GM12878 (cell line): ENCODE data around the gene NPAS3. TPM values are rescaled to one million over a fixed set of nuclear protein-coding genes. Genes with fewer than 3 reads are reported as not detected.

Experiments
- ATAC-seq: fragments of 200-7000 bp; cut with Tn5 transposase; 3 replicates; pipeline ENCODE4 v1.9.1; 2020; ENCODE audit warnings: mild to moderate bottlenecking, moderate library complexity
- BruUV-seq: library from RNA; stranded (reverse); fragments of 400-500 nt; replicated peaks from 2 replicates; lab custom pipeline; 2021; lab: Mats Ljungman, UMichigan
- CTCF ChIA-PET: fragments of 300-600 bp; sonication (Branson Sonifier 250); formaldehyde crosslinking; extraction: SDS; loops from one replicate; lab custom pipeline; 2021; ENCODE audit warnings: inconsistent platforms; lab: Yijun Ruan, JAX
- POLR2A ChIA-PET: fragments of 350-600 bp; formaldehyde crosslinking; extraction: SDS; loops from one replicate; lab custom pipeline; 2021; ENCODE audit warnings: inconsistent platforms; lab: Charles Lee
- RAD21 ChIA-PET: fragments of 300-600 bp; sonication (Branson Sonifier 250); formaldehyde crosslinking; loops from one replicate; lab custom pipeline; 2023; ENCODE audit warnings: antibody characterized with exemption; ENCODE audit not compliant: unreplicated experiment; lab: Charles Lee
- SMC1A ChIA-PET: fragments of 300-600 bp; sonication (Branson Sonifier 250); formaldehyde crosslinking; loops from one replicate; lab custom pipeline; 2023; ENCODE audit not compliant: unreplicated experiment, uncharacterized antibody; lab: Charles Lee
- DNase-seq: peaks from one replicate; pipeline ENCODE4 v3.0.0-alpha.2; 2011; ENCODE audit warnings: low read depth, low spot score
- FAIRE-seq: peaks from 3 replicates; lab custom pipeline; 2011; peaks lifted over from hg19 to GRCh38; lab: Jason Lieb, UNC
- H2AFZ ChIP-seq: 2 replicates; pipeline ENCODE4 v1.6.0; 2011; ENCODE audit warnings: low read depth, low read length, control low read depth; ENCODE audit not compliant: control insufficient read depth
- H3K27ac ChIP-seq: 2 replicates; pipeline ENCODE4 v1.5.1; 2011; ENCODE audit warnings: control low read depth; ENCODE audit not compliant: control insufficient read depth, insufficient read depth
- H3K27me3 ChIP-seq, 2 experiments: replicated peaks in 1 of 2; 2 replicates each; pipeline versions ENCODE4 v1.6.0 to v1.6.1; 2011; ENCODE audit warnings: low read length in 1 of 2; ENCODE audit not compliant: control insufficient read depth in 2 of 2, insufficient read depth in 2 of 2
- H3K36me3 ChIP-seq, 2 experiments: 2 replicates each; pipeline ENCODE4 v1.5.1; 2011; ENCODE audit warnings: low read length in 1 of 2; ENCODE audit not compliant: control insufficient read depth in 2 of 2, insufficient read depth in 2 of 2
- H3K4me1 ChIP-seq: 2 replicates; pipeline ENCODE4 v1.6.1; 2011; ENCODE audit warnings: mild to moderate bottlenecking, low read length, moderate library complexity, mixed read lengths; ENCODE audit not compliant: control insufficient read depth, insufficient read depth
- H3K4me2 ChIP-seq: 2 replicates; pipeline ENCODE4 v1.6.0; 2011; ENCODE audit warnings: control low read depth; ENCODE audit not compliant: control insufficient read depth, insufficient read depth
- H3K4me3 ChIP-seq: fragments of 200-600 bp; sonication (generic); 2 replicates; pipeline ENCODE4 v1.5.1; 2016
- H3K79me2 ChIP-seq: 2 replicates; pipeline ENCODE4 v1.6.0; 2011; ENCODE audit warnings: low read length; ENCODE audit not compliant: control insufficient read depth, insufficient read depth
- H3K9ac ChIP-seq: 2 replicates; pipeline ENCODE4 v1.8.0; 2011; ENCODE audit warnings: low read length, control low read depth, mixed read lengths; ENCODE audit not compliant: control insufficient read depth, insufficient read depth
- H3K9me3 ChIP-seq: replicated peaks from 3 replicates; pipeline ENCODE4 v1.5.1; 2011; ENCODE audit warnings: mild to moderate bottlenecking, low read length; ENCODE audit not compliant: control insufficient read depth, insufficient read depth
- H4K20me1 ChIP-seq: 2 replicates; pipeline ENCODE4 v1.6.0; 2011; ENCODE audit not compliant: control insufficient read depth, insufficient read depth
- ASH2L ChIP-seq: fragments of 300-600, 200-600 bp; sonication (generic); IDR thresholded peaks from 2 replicates; pipeline ENCODE4 v1.6.1; 2017; ENCODE audit warnings: low read depth, mild to moderate bottlenecking, borderline replicate concordance
- ATF7 ChIP-seq: fragments of 450-650 bp; IDR thresholded peaks from 2 replicates; pipeline ENCODE4 v1.6.1; 2016; ENCODE audit warnings: low read depth, mild to moderate bottlenecking
- DPF2 ChIP-seq: fragments of 450-650 bp; IDR thresholded peaks from 2 replicates; pipeline ENCODE4 v1.6.1; 2017; ENCODE audit warnings: mild to moderate bottlenecking
- EED ChIP-seq: sonication (generic); IDR thresholded peaks from 2 replicates; pipeline ENCODE4 v1.6.1; 2016; ENCODE audit warnings: antibody characterized with exemption, low read depth
- EZH2 ChIP-seq: IDR thresholded peaks from 2 replicates; pipeline ENCODE4 v1.6.1; 2012; ENCODE audit warnings: low read depth, mild to moderate bottlenecking, control low read depth, inconsistent platforms, low read length, borderline replicate concordance; ENCODE audit not compliant: control insufficient read depth
- IKZF2 ChIP-seq, 2 experiments: fragments of 450-650 bp; IDR thresholded peaks; 2 replicates each; pipeline ENCODE4 v1.6.1; 2017; ENCODE audit warnings: mild to moderate bottlenecking in 2 of 2, moderate library complexity in 2 of 2
- MEF2A ChIP-seq: IDR thresholded peaks from 2 replicates; pipeline ENCODE4 v1.6.1; 2011; ENCODE audit warnings: low read depth, mild to moderate bottlenecking, low read length, moderate library complexity; ENCODE audit not compliant: insufficient read depth
- NFXL1 ChIP-seq: fragments of 450-650 bp; IDR thresholded peaks from 2 replicates; pipeline ENCODE4 v1.6.1; 2017; ENCODE audit warnings: antibody characterized with exemption, mild to moderate bottlenecking, borderline replicate concordance
- NR2C1 ChIP-seq: fragments of 450-650 bp; IDR thresholded peaks from 2 replicates; pipeline ENCODE4 v1.6.1; 2017; ENCODE audit warnings: antibody characterized with exemption, mild to moderate bottlenecking, moderate library complexity
- PAX5 ChIP-seq: IDR thresholded peaks from 2 replicates; pipeline ENCODE4 v1.6.1; 2011; ENCODE audit warnings: low read depth, low read length, borderline replicate concordance
- PBX3 ChIP-seq: IDR thresholded peaks from 2 replicates; pipeline ENCODE4 v1.6.1; 2011; ENCODE audit warnings: mild to moderate bottlenecking, low read depth, low read length, moderate library complexity; ENCODE audit not compliant: insufficient replicate concordance
- PRDM15 ChIP-seq: fragments of 450-650 bp; formaldehyde crosslinking; IDR thresholded peaks from 2 replicates; pipeline ENCODE4 v1.4.0; 2020; ENCODE audit warnings: mild to moderate bottlenecking, moderate library complexity
- RB1 ChIP-seq: fragments of 450-650 bp; formaldehyde crosslinking; IDR thresholded peaks from 2 replicates; pipeline ENCODE4 v1.6.1; 2017; ENCODE audit warnings: mild to moderate bottlenecking, borderline replicate concordance
- RELA ChIP-seq: fragments of 450-650 bp; IDR thresholded peaks from 2 replicates; pipeline ENCODE4 v1.8.0; 2014; ENCODE audit warnings: borderline replicate concordance; ENCODE audit not compliant: partially characterized antibody
- SMC3 ChIP-seq: IDR thresholded peaks from 2 replicates; pipeline ENCODE4 v1.6.1; 2011; ENCODE audit warnings: low read length, improper control_type of control experiment, borderline replicate concordance
- SREBF2 ChIP-seq: IDR thresholded peaks from 2 replicates; pipeline ENCODE4 v1.6.1; 2012; ENCODE audit warnings: mild to moderate bottlenecking, low read length
- SUZ12 ChIP-seq: fragments of 200-600 bp; sonication (generic); IDR thresholded peaks from one replicate; pipeline ENCODE4 v1.6.1; 2018; ENCODE audit warnings: antibody characterized with exemption, mild to moderate bottlenecking; ENCODE audit not compliant: unreplicated experiment
- TCF7 ChIP-seq: IDR thresholded peaks from 2 replicates; pipeline ENCODE4 v1.6.1; 2014; ENCODE audit warnings: antibody characterized with exemption, borderline replicate concordance
- WGBS: methylation state at CpG from one replicate; pipeline ENCODE4 v1.1.6; 2016; ENCODE audit warnings: low lambda C conversion rate; ENCODE audit not compliant: insufficient replicate concordance, insufficient coverage; ENCODE audit errors: missing lambda C conversion rate; 5-methylcytosine and 5-hydroxymethylcytosine counted together
- in situ Hi-C: fragments of 300-500 bp; cut with MboI; formaldehyde crosslinking; loops from 9 replicates; pipeline ENCODE4 v1.14.3; 2018; ENCODE audit warnings: mixed read lengths
- intact Hi-C: fragments of 100-400 bp; cut with micrococcal nuclease; formaldehyde crosslinking; loops from one replicate; pipeline ENCODE4 v1.14.2; 2022; ENCODE audit not compliant: unreplicated experiment
- polyA plus RNA-seq, 11 experiments: library from polyadenylated mRNA; depleted of rRNA in 4 of 11; unstranded in 6 of 11; stranded (reverse) in 5 of 11; fragments of >200 nt; fragmentation: Nextera tagmentation in 4 of 11; fragmentation: Illumina TruSeq in 1 of 11; extraction: Ambion mirVana in 4 of 11; extraction: Trizol in 1 of 11; gene quantifications; 1 replicate in 1 of 11; 2 replicates in 10 of 11; pipeline versions ENCODE4 v1.2.1 to v1.2.3, GENCODE V29; 2011 to 2016; ENCODE audit warnings: inconsistent platforms in 2 of 11, missing spikeins in 2 of 11, low read depth in 1 of 11
- total RNA-seq, 4 experiments: library from RNA; depleted of rRNA in 3 of 4; stranded (reverse); fragments of >200 nt in 3 of 4; fragmentation: Illumina TruSeq in 1 of 4; extraction: Trizol in 1 of 4; gene quantifications; 2 replicates each; pipeline versions ENCODE4 v1.2.1 to v1.2.3, GENCODE V29; 2013 to 2021
- TF ChIP-seq, protein P1 (sequence below): fragments of 450-650 bp; IDR thresholded peaks from 2 replicates; pipeline ENCODE4 v1.6.1; 2017; ENCODE audit warnings: low read depth, mild to moderate bottlenecking, moderate library complexity

The NPAS3 gene
- total and polyA plus RNA-seq, 10 of the 15 experiments (the other 5 are each of a cell fraction or from before 2014, with no cell fraction given) = under 0.01 to 2.7 (median 0.03) TPM; not detected in 6

DNA sequence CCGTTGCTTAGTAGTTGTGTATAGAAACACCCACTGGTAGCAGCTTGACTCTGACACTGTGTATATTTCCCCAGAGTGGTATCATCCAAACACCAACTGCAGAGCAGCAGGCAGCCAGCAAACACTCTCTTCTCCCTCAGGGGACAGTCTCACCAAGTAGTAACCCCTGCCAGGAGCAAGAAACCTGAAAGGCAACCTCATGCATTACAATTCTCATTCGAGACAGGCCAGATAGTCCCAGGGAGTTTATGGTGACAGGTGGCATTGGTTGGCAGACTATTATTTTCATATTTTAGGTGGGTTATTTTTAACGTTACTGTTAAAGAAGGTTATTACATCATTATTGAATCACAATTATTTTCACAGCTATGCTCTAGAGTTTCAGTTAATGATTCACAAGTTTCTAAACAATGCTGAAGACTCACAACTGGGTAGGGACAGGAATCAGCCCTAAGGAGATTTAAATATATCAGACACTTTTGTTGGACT lies 789.4 kb downstream of the NPAS3 start:
- intact Hi-C loops = no loop called here
- no peaks in the 10 kb centered on the region for H3K36me3 ChIP-seq
- ChIA-PET POLR2A (interaction anchor here (0.9 to 1.4 kb wide), 3 partner anchors 37 to 52 kb away, joined by 3 to 5 read pairs (median 3); no protein-coding TSS in a partner anchor), CTCF (interaction anchor here (0.9 to 3.3 kb wide), 7 partner anchors 24 to 604 kb away, joined by 3 to 18 read pairs (median 3); no protein-coding TSS in a partner anchor), RAD21 (interaction anchor here (1.2 to 4.5 kb wide), 5 partner anchors 9 to 65 kb away, joined by 5 to 29 read pairs (median 9); no protein-coding TSS in a partner anchor), SMC1A (interaction anchor here (0.7 to 7.2 kb wide), 15 partner anchors 21 to 217 kb away, joined by 3 to 48 read pairs (median 5); no protein-coding TSS in a partner anchor)
- no peak overlapping the region for H3K4me3 ChIP-seq
- in situ Hi-C loops = no loop called here
- ATAC-seq (peak; percentile 72), DNase-seq (no peak), FAIRE-seq (no peak)
- no peaks in the 10 kb centered on the region for H3K9me3 ChIP-seq
- H3K4me1 ChIP-seq = no peaks in the 10 kb centered on the region
- no TSS peak for BruUV-seq
- H3K27me3 ChIP-seq = no peaks in the 10 kb centered on the region; a peak in 1 of 4 replicates
- no peaks in the 10 kb centered on the region for H3K79me2 ChIP-seq
- H3K27ac ChIP-seq = no peak overlapping the region
- no peak overlapping the region for H2AFZ ChIP-seq
- H4K20me1 ChIP-seq = no peaks in the 10 kb centered on the region
- 0% methylated on average over 3 of the region's 3 CpGs for WGBS
- no peak overlapping the region for H3K9ac ChIP-seq
- H3K4me2 ChIP-seq = no peak overlapping the region
- TF ChIP-seq RB1 (no peak), PBX3 (no peak), PRDM15 (no peak), NFXL1 (no peak), PAX5 (no peak), EZH2 (no peak), ATF7 (peak; percentile 74), ASH2L (no peak), SMC3 (no peak), SUZ12 (no peak), NR2C1 (no peak), MEF2A (no peak), TCF7 (no peak), DPF2 (0 out of 2 replicates have a peak, but pooled peaks have one; percentile 24), RELA (no peak), SREBF2 (no peak), IKZF2 (IDR thresholded peaks at IDR 0.05) (peak in 1 of 2 experiments; percentile 13; a peak in 1 of 4 replicates), EED (no peak)
- TF ChIP-seq, protein P1, sequence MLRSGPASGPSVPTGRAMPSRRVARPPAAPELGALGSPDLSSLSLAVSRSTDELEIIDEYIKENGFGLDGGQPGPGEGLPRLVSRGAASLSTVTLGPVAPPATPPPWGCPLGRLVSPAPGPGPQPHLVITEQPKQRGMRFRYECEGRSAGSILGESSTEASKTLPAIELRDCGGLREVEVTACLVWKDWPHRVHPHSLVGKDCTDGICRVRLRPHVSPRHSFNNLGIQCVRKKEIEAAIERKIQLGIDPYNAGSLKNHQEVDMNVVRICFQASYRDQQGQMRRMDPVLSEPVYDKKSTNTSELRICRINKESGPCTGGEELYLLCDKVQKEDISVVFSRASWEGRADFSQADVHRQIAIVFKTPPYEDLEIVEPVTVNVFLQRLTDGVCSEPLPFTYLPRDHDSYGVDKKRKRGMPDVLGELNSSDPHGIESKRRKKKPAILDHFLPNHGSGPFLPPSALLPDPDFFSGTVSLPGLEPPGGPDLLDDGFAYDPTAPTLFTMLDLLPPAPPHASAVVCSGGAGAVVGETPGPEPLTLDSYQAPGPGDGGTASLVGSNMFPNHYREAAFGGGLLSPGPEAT = 0 out of 2 replicates have a peak, but pooled peaks have one; percentile 9
